ENCODE measurements around the gene HOXD10. TPM values are rescaled to one million over a fixed set of nuclear protein-coding genes. Genes with fewer than 3 reads are reported as not detected.

HOXD10 gene
- total and polyA plus RNA-seq, 2 of the 13 experiments (the other 11 are each of a cell fraction or from before 2014, with no cell fraction given): not detected

GRCh38 chr2:176164611-176165369 lies 48.2 kb downstream of the HOXD10 start (continued):
- TF ChIP-seq, protein P1, sequence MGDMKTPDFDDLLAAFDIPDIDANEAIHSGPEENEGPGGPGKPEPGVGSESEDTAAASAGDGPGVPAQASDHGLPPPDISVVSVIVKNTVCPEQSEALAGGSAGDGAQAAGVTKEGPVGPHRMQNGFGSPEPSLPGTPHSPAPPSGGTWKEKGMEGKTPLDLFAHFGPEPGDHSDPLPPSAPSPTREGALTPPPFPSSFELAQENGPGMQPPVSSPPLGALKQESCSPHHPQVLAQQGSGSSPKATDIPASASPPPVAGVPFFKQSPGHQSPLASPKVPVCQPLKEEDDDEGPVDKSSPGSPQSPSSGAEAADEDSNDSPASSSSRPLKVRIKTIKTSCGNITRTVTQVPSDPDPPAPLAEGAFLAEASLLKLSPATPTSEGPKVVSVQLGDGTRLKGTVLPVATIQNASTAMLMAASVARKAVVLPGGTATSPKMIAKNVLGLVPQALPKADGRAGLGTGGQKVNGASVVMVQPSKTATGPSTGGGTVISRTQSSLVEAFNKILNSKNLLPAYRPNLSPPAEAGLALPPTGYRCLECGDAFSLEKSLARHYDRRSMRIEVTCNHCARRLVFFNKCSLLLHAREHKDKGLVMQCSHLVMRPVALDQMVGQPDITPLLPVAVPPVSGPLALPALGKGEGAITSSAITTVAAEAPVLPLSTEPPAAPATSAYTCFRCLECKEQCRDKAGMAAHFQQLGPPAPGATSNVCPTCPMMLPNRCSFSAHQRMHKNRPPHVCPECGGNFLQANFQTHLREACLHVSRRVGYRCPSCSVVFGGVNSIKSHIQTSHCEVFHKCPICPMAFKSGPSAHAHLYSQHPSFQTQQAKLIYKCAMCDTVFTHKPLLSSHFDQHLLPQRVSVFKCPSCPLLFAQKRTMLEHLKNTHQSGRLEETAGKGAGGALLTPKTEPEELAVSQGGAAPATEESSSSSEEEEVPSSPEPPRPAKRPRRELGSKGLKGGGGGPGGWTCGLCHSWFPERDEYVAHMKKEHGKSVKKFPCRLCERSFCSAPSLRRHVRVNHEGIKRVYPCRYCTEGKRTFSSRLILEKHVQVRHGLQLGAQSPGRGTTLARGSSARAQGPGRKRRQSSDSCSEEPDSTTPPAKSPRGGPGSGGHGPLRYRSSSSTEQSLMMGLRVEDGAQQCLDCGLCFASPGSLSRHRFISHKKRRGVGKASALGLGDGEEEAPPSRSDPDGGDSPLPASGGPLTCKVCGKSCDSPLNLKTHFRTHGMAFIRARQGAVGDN (CRISPR knock-in tag; IDR thresholded peaks at IDR 0.05): peak; percentile 26; the same call in 1 of the 2 replicates

GRCh38 chr2:176165370-176166050 lies 48.9 kb downstream of the HOXD10 start:
- ATAC-seq (no peak), DNase-seq (ENCODE audit: low spot score) (no peak), FAIRE-seq (peak; percentile 44)
- H3K36me3 ChIP-seq (replicated peaks in 1 of 2; ENCODE audit: control insufficient read depth in 1 of 2, insufficient read depth in 2 of 2, low read length in 2 of 2): no peaks in the 10 kb centered on the region
- H4K20me1 ChIP-seq (ENCODE audit: insufficient read depth, low read length): no peaks in the 10 kb centered on the region
- in situ Hi-C loops (cut with HindIII; ENCODE audit: extremely low pct_ligation_motif_present, low pct_unique_long_range_greater_than_20kb): no loop called here
- BruUV-seq (replicated peaks): no TSS peak
- H3K9me3 ChIP-seq (ENCODE audit: low read length): no peaks in the 10 kb centered on the region
- H3K27ac ChIP-seq (ENCODE audit: extremely low read length, insufficient read depth, low read length): no peak overlapping the region
- TF ChIP-seq ZKSCAN1 (IDR thresholded peaks at IDR 0.05; ENCODE audit: low read length) (no peak), DNMT3B (CRISPR knock-in tag; conservative IDR thresholded peaks at IDR 0.05) (no peak)
- TF ChIP-seq, protein P2, sequence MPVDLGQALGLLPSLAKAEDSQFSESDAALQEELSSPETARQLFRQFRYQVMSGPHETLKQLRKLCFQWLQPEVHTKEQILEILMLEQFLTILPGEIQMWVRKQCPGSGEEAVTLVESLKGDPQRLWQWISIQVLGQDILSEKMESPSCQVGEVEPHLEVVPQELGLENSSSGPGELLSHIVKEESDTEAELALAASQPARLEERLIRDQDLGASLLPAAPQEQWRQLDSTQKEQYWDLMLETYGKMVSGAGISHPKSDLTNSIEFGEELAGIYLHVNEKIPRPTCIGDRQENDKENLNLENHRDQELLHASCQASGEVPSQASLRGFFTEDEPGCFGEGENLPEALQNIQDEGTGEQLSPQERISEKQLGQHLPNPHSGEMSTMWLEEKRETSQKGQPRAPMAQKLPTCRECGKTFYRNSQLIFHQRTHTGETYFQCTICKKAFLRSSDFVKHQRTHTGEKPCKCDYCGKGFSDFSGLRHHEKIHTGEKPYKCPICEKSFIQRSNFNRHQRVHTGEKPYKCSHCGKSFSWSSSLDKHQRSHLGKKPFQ (CRISPR knock-in tag; IDR thresholded peaks at IDR 0.05; ENCODE audit: insufficient replicate concordance): no peak
- intact Hi-C loops (cut with micrococcal nuclease; ENCODE audit: unreplicated experiment): no loop called here
- 54% methylated on average over 25 of the region's 26 CpGs for WGBS (ENCODE audit: low lambda C conversion rate)
- no peak overlapping the region for H3K9ac ChIP-seq (ENCODE audit: insufficient read depth, low read depth, low read length)
- ChIA-PET CTCF (ENCODE audit: low intra/inter-chr PET ratio, low total read pairs) (no interaction called here), POLR2A (no interaction called here)
- H3K4me1 ChIP-seq (ENCODE audit: insufficient read depth, low read length): peaks cover 35% of the 10 kb centered on the region
- H3K79me2 ChIP-seq (ENCODE audit: insufficient read depth, low read length): no peaks in the 10 kb centered on the region
- H2AFZ ChIP-seq (ENCODE audit: low read length): no peak overlapping the region
- H3K4me2 ChIP-seq (ENCODE audit: low read depth, low read length): no peak overlapping the region
- peaks cover 14 to 89% of the 10 kb centered on the region in 2 experiments for H3K27me3 ChIP-seq (ENCODE audit: control insufficient read depth in 1 of 2, insufficient read depth in 2 of 2, low read length in 2 of 2)
- H3K4me3 ChIP-seq (replicated peaks in 1 of 3; ENCODE audit: insufficient read depth in 1 of 3, low read depth in 2 of 3, low read length in 3 of 3): no peak overlapping the region

Data from HepG2 (cell line).